Daoy (cell line): ENCODE data around the gene BAZ2A. TPM values are rescaled to one million over a fixed set of nuclear protein-coding genes. Genes with fewer than 3 reads are reported as not detected.

Experiments
- DNase-seq: peaks from one replicate; pipeline ENCODE4 v3.0.0-alpha.2; 2015; ENCODE audit warnings: low read depth
- total RNA-seq: library from RNA; depleted of rRNA; stranded (reverse); fragments of >200 nt; shearing (Covaris generic); gene quantifications from 2 replicates; pipeline ENCODE4 v1.2.3, GENCODE V29; 2014

The BAZ2A gene
- total RNA-seq, 1 experiment from 2014 or later = 19.7 TPM

GRCh38 chr12:56635806-56636674 is 5.9 kb upstream of the BAZ2A start:
- peak; percentile 93 for DNase-seq

DNA sequence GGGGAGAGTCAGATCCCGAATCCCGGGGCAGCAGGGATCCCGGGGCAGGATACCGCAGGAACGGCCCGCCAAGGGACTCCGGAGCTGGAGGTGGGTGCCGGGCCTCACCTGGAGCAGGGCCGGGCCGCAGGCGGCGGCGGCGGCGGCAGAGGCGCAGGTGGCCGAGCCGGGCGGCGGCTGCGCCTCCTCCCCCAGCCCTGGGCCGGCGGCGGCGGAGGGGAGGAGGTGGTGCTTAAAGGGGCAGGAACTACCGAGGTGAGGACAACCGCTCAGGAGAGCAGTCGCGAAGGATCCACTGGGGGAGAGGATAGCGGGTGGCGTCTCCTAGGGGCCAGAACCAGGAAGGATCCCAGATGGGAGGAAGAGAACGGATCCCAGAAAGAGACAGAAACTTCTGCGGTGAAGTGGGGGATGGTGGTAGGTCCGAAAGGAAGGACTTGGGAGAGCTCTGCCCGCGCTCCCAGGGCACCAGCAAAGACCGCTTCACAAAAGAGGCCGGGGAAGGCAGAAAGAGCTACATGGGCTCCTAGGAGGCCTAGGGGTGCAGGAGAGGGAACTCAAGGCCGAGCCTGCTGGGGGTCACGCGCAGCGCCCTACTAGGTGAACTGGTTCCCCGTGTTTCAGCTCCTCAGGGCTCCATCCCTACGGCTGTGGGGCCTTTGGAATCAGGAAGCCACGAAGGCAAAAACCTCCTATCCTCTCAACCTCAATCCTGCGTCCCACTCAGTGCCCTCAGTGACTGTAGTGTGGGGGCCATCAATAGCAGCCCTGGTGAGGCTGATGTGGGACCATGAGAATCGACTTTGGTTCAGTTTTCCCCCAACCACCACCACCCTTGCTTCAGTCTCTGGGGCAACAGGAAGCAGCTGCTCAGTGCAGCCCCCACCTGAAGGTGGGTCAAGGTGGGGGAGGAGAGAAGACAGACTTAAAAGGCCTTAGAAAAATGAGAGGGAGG is 5.0 kb upstream of the BAZ2A start:
- peak; percentile 88 for DNase-seq

- DNase-seq = peak; percentile 59
Observed at GRCh38 chr12:56634242-56634836, 4.2 kb upstream of the BAZ2A start.

DNA sequence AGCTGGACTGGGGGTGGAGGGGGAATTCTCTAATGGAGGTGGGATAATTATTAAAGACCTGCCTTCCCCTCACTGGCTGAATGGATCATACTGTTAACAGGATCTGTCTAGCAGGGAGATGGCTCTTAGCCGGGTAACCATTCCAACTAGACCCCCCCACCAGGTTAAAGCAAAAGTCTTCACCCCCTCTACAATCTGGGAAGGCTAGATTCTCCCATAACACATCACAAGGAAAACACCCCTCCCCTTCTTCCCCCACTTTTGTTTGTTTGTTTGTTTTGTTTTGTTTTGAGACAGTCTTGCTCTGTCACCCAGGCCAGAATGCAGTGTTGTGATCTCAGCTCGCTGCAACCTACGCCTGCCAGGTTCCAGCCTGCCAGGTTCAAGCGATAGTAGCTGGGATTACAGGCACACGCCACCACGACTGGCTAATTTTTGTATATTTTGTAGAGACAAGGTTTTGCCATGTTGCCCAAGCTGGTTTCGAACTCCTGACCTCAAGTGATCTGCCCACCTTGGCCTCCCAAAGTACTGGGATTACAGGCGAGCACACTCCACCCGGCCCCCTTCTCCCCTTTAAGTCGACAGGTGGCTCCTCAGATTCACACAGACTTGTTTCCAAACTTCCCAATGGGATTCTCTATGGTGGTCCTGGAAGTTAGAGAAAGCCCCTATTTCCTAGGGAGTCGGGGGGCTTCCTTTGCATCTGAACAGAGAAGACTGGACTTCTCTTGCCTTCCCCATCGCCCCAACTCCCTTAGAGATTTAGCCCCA is 3.5 kb upstream of the BAZ2A start:
- no peak for DNase-seq

- no peak for DNase-seq
Observed at GRCh38 chr12:56632701-56633467, 2.8 kb upstream of the BAZ2A start.

GRCh38 chr12:56631790-56632700 is 1.9 kb upstream of the BAZ2A start:
- DNase-seq = peak; percentile 59

DNA sequence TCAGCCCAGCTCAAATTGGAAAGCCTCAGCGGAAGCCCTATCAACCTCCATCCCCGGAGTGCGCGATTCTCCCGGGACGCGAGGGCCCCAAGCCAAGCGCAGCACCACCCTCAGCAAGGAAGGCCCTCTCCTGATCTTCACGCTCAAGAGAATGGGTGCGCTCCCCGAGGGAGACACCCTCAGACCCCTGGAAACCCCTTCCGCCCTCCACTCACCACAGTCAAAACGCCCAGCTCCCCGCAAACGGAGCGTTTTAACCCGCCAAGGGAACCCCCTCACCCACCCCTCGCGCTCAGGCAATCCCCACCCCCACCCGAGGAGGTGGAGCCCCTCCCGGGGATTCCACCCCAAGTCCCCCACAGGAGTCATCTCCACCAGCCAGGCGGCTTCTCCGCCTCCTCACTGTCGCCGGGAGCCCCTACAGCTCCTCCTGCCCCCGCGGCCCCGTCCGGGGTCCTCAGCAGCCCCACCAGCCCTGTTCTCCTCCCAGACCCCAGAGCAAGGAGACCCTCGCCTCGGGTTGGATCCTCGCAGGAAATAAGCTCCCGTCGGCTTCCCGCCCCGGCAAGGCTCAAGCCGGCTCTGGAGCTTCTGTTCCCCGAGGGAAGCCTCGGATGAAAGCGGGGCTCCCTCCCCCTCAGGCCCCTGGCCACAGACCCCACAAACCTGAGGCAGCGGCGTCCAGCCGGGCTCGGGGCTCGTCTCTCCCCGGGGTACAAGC is 507 bp downstream of the BAZ2A start:
- peak; percentile 29 for DNase-seq

GRCh38 chr12:56628671-56629458 is 1.3 kb downstream of the BAZ2A start:
- peak; percentile 58 for DNase-seq

DNA sequence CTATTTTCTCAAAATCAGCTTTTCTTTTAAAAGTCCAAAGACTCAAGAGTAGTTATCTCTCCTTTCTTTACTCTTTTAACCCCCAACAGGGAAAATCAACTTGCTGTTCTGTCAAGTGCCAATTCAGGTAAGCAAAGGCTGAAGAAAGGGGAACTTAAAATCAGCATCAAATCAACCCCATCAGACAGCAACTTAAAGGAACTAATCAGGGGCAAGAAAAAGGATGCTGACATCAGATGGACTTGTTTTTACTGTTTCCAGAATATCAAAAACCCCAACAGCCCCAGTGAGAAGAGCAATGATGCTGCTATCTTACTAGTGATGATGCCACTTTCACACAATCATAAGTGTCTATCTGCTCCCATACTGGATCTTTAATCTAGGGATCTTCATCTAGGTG is 3.4 kb downstream of the BAZ2A start:
- DNase-seq = no peak

DNA sequence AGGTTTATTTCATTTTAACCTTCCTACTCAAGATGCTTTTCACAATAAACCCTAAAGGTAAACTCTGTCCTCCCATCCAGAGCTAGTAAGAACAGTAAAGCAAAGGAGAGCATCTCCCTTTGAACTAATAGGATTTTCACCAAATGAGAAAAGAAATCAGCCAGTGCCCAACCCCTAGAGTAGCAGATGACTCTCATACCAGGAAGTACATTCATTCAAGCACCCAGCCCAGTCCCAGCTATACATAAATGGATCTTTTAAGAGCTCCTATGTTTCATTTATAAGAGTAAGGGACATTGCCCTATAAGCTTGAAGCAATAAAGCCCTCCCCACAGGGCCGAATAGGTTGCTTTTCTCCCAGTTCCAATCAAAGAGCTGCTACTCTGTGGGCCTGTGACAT is 7.6 kb downstream of the BAZ2A start:
- DNase-seq = no peak

GRCh38 chr12:56616925-56617324 is 13.2 kb downstream of the BAZ2A start:
- DNase-seq = no peak

DNA sequence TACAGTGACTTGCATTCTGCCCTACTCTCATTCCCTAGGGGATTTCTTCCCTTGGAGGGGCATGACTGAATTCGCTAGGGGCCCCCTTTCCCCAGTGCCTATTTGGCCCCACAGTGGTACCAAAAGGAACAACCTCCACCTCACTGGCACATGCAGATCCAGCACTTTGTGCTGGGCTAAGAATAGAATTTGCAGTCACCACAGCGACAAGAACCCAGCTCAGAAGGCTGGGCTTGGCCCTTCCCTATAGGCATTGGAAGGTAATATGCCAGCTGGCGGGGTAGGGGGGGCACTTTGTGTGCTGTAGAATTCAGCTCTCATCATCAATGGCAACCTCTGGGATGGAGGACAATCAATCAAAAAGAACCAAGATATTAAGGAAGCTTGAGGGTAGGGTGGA is 13.9 kb downstream of the BAZ2A start:
- no peak for DNase-seq

- DNase-seq = no peak
Observed at GRCh38 chr12:56614627-56615026, 15.5 kb downstream of the BAZ2A start.

GRCh38 chr12:56604355-56604754 is 25.8 kb downstream of the BAZ2A start:
- no peak for DNase-seq

- no peak for DNase-seq
Observed at GRCh38 chr12:56602239-56602638, 27.9 kb downstream of the BAZ2A start.

- DNase-seq = no peak
Observed at GRCh38 chr12:56601503-56601902, 28.6 kb downstream of the BAZ2A start.

DNA sequence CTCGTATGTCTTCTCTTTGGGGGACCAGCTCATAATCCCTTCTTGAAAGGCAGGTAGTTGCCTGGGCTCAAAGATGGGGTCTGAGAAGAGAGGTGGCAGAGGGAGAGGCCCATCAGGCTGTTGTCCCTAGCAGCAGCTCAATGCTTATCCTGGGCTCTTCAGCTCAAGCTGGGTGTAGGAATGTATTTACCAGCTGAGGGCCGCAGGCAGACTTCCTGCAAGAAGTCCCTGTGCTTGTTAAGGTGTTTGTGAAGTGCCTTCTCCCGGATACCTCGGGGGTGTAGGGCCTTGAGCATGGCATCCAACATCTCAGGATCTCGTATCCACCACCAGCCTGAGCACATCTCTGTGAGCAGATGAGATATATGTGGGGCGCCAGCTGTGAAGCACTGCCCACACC is 29.4 kb downstream of the BAZ2A start:
- no peak for DNase-seq

DNA sequence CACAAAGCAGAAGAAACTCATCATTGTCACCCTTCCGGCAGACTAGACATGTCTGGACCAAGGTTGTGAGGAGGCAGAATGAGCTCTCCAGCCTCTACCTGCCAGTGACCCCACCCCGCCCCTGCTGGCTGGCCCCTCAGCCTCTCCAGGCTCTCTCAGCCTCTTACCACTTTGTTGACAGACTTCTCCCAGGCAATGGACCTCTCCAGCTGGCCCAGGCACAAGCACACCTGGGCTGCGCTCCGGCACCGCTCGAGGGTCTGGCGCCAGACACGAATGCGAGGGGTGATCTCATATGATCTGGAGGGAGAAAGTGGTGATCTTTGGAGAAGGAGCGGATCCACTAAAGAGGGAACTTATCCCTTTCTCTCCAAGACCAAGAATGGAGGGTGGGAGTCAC is 30.3 kb downstream of the BAZ2A start:
- no peak for DNase-seq
